ENCODE results near the gene CA12.

- no peak for TF ChIP-seq EGR1 (IDR thresholded peaks at IDR 0.05; ENCODE audit: borderline replicate concordance, low read depth, low read length)
- no peak for TF ChIP-seq SP2 (IDR thresholded peaks at IDR 0.05; ENCODE audit: low read length)
- no peak for TF ChIP-seq CTCF (IDR thresholded peaks at IDR 0.05; ENCODE audit: control extremely low read depth in 1 of 3, insufficient read depth in 1 of 3, low read depth in 1 of 3, low read length in 3 of 3)
- no peak for TF ChIP-seq POLR2AphosphoS5 (IDR thresholded peaks at IDR 0.05; ENCODE audit: low read depth, low read length)
- no peak for TF ChIP-seq RAD21 (IDR thresholded peaks at IDR 0.05 in 1 of 2, conservative IDR thresholded peaks at IDR 0.05 in 1 of 2; ENCODE audit: low read depth in 2 of 2, low read length in 2 of 2)
- no peak for TF ChIP-seq KDM4A (IDR thresholded peaks at IDR 0.05; ENCODE audit: low read depth, low read length, severe bottlenecking)
Measured at GRCh38 chr15:63296195-63296594, 85.5 kb downstream of the CA12 start.
